Central memory CD4-positive, alpha-beta T cell (primary cell): ENCODE measurements around the gene IRGQ.
A peak's percentile ranks its signal among the peaks of the same experiment; 100 is the strongest.
"Not testable (repeated sequence)": the region's sequence is repeated elsewhere in the genome, so short reads cannot be mapped to it uniquely, and the experiment has no call there.

Experiments
- DNase-seq: peaks from one replicate; pipeline ENCODE4 v3.0.0; 2022
- total RNA-seq, 3 experiments: gene quantifications; one replicate each; lab custom pipeline; 2026; lab: John Stamatoyannopoulos, UW

The IRGQ gene, protein sequence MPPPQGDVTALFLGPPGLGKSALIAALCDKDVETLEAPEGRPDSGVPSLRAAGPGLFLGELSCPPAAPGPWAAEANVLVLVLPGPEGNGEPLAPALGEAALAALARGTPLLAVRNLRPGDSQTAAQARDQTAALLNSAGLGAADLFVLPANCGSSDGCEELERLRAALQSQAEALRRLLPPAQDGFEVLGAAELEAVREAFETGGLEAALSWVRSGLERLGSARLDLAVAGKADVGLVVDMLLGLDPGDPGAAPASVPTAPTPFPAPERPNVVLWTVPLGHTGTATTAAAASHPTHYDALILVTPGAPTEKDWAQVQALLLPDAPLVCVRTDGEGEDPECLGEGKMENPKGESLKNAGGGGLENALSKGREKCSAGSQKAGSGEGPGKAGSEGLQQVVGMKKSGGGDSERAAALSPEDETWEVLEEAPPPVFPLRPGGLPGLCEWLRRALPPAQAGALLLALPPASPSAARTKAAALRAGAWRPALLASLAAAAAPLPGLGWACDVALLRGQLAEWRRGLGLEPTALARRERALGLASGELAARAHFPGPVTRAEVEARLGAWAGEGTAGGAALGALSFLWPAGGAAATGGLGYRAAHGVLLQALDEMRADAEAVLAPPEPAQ
- 49.1 to 130 (median 111) reads per million in 3 experiments for total RNA-seq

DNA sequence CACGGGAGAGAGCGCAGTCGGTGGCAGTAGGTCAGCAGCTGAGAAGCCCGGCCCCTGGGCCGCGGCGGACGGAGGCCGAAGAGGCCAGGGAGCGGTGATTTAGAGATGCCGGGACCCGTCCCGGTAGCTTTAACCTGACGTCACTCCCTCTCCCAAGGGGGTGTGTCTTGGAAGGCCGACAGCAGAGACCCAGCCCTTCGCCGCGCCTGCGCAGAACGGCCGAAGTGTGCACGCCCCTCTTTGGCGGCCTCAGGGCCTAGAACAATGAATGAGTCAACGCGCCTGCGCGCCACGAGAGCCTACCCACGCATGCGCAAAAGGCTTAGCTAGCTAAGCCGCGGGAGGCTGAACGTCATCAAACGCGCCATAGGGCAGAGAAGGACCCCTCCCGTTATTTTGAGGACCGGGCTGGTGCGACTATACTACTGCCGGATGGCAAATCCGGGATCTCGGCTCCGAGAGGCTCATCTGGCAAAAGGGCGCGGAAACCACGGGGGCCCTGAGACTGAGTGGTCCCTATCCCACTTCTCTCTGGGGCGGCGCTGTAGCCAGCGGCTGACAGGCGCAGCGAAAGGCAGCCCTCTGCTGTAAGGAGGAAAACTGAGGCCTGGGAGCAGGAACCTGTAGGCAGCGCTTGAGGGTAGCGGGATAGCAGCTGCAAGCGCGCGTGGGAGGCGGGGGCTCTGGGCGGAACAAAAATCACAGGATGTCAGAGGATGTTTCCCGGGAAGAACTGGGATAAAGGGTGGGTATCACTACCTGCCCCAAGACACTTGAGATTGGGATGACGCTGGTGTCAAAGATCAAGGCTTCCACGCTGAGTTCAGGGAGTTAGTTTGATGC lies at the start of gene IRGQ, which contains the start of gene ZNF576:
IRGQ (minus strand) TSS at position 136 of the 843 bp plus-strand sequence. CDS start 796 bp downstream, outside the sequence.
ZNF576 (plus strand) TSS at position 597 of the 843 bp plus-strand sequence. CDS start 514 bp downstream, outside the sequence.
- DNase-seq, result peak; percentile 99

DNA sequence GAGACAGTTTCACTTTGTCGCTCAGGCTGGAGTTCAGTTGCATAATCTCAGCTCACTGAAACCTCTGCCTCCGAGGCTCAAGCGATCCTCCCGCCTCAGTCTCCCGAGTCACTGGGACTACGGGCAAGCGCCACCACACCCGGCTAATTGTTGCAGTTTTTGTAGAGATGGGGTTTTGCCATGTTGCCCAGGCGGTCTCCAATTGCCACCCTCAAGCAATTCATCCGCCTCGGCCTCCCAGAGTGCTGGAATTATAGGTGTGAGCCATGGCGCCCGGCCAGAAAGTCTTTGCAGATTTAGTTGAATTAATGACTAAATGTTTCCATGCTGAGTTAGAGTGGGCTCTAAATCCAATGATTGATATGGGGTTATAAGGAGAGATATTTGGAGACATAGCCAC lies 48.2 kb upstream of the IRGQ start:
- no peak for DNase-seq

DNA sequence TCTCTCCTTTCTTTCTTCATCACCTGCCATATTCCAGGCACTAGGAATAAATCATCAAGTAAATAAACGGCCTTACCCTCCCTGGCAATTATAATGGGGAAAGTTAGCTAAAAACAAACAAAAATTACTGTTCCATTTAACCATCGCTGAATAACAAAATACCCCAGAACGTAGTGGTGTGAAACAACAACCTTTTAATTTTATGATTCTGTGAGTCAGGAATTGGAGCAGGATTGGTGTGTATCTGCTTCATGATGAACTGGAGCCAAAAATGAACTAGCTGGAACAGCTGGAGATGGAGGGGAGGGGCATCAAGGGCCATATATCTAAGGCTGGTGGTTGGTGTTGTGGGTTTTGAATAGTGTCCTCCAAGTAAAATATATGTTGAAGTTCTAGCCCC lies 47.4 kb upstream of the IRGQ start:
- no peak for DNase-seq

DNA sequence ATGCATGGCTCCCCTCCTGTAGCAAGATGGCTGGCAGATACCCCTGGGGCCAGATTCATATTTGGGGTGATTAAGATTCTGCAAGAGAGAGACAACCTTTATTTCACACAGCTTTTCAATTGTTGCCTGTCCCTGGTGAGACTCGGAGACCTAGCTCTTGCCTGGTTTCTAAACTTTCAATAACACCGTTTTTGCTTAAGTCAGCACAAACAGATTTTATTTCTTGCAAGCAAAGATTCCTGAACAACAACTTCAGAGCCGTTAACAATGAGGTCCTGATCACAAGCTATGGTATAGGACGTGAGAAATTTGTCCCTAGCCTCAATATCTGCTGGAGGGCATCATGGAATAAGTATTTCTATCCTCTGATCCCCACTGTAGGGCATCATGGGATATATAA lies 46.6 kb upstream of the IRGQ start:
- no peak for DNase-seq

DNA sequence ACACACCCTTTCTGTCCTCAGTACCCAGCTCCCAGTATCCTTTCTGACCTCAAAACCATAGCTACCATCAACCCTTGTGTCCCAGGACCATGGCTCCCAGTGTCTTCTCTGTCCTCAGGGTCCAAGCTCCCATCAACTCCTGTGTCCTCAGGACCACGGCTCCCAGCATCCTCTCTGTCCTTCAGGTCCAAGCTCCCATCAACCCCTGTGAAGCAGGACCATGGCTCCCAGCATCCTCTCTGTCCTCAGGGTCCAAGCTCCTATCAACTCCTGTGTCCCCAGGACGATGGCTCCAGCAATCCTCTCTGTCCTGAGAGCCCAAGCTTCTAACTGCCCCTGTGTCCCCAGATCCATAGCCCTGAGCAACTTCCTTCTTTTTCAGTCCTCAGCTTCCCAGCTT lies 45.4 kb upstream of the IRGQ start:
- DNase-seq, result no peak

DNA sequence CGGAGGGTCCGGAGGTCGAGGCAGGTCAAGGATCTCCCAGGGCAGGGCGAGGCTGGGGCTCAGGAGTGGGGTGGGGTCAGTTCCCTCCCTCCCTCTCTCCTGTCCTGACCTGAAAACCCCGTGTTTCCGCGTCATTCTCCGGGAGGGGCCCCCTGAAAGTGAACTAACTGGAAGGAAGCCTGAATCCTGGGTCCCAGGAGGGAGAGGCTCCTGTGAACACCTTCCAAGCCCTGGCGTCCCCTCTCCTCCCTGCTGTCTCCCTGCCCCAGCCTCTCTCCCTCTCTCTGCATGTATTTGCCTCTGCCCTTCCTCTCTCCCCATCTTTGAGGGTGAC lies 44.5 kb upstream of the IRGQ start:
- DNase-seq, result no peak

DNA sequence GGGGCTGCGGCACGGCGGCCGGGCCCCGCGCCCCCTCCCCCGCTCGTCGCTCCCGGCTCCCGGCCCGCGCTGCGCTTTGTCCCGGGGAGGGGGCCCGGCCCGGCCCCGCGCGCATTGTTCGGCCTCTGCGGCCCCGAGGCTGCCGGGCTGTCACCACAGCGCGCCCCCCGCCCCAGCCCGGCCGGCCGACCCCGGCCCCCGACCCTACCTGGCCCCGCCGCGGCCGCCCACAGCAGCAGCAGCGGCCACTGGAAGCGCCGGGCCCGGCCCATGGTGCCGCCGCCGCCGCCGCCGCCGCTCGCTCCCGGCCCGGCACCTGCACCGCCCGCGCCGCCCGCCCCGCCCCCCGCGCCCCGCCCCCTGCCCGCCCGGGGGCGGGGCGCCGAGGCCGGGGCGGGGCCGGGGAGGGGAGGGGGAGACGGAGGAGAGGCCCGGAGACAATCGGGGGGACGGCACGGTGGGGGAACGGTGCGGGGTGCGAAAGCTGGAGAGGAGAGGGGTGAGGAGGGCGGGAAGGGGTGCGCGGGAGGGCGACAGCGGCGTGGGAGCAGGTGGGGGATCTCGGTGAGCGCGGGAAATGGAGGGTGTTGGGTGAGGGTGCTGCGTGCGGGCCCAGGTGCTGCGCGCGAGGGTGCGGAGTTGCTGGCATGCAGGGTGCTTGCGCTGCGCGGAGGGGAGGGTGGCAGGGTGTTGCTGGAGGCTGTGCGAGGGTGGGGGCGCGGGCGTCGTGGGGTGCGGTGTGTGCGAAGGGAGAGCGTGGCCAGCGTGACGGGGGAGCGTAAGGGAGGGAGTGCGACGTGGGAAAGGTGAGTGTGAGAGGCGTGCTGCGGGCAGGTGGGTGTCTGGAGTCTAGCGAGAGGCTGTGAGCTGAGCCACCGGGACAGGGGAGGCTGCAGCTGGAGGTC lies 43.8 kb upstream of the IRGQ start, which contains the start of gene CADM4:
CADM4 (minus strand) TSS at position 332 of the 905 bp plus-strand sequence; CDS start at position 272, 60 bp downstream.
- peak; percentile 43 for DNase-seq

DNA sequence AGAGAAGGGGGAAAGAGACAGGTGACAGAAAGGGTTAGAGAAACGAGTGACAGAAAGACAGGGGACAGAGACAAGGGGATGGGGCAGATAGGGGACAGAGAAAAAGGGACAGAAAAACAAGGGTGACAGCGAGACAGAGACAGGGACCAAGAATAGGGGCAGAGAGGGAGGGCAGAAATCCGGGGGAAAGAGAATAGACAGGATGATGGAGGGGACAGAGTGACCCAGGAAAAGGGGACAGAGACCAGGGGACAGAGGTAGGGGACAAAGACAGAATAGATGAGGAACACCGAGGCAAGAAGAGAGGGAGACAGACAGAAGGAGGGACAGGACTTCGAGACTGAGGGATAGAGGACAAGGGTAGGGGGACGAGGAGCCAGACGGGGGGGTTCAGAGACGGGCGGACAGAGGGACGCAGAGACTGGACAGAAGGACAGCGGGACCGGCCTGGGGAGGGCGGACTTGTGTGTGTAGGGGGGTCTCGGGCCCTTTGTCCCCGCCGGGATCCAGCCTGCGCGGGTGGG lies 43.1 kb upstream of the IRGQ start:
- DNase-seq, result no peak

DNA sequence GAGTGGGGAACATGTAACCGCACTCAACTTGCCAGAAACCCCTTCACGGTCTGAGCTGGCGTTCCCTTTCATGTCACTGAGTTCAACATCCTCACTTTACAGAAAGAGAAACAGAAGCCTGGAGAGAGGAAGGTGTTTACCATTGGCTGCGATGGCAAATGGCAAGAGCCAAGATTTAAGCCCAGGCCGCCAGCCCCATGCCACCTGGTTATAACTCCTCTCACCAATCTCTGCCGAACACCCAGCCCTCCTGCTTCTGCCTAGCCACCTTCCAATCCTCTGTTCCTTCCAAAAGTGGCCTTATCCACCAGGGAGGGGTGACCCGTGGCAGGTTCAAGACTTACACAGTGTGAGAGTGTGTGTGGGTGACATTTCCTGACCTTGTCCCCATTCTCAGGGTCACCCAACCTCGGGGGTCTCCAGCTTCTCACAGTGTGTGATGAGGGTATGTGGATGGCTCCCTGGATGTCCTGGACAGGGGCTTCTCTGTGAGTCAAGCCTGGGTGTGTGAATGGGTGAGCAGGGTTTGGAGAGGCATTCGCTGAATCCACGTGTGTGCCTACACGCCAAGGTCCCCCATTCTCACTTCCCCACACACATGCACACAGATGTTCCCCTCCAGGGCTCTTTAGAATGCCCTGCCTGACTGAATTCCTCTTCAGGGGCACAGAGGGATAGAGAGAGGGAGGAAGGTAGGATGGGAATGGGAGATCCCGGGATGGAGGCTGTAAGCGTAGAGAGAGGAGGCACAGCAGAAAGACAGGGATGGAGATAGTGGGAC lies 42.5 kb upstream of the IRGQ start:
- no peak for DNase-seq

DNA sequence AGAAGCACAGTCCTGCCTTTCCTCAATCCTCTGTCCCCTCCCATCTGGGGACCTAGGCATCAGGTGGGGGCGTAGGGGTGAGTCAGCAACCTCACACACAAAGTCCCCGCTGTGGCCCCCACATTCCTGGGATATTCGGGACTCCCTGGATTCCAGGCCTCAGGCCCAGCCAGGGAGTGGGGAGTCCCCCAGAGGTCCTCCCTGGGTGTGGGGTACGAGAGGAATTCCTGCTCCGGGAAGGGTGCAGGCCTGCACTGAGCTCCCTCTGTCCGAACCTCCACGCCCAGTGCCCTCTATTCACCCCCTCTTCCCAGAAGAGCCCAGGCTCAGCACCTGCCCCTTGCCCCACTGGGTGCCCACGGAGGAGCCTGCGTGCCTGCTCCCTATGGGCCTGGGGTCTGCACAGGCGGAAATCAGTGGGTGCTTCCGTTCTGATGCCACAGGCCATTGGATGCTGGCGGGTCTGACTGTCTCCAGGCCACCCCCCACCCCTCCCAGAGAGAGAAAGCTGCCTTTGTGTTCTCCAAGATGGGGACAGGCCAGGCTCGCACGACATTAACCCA lies 40.3 kb upstream of the IRGQ start:
- no peak for DNase-seq

DNA sequence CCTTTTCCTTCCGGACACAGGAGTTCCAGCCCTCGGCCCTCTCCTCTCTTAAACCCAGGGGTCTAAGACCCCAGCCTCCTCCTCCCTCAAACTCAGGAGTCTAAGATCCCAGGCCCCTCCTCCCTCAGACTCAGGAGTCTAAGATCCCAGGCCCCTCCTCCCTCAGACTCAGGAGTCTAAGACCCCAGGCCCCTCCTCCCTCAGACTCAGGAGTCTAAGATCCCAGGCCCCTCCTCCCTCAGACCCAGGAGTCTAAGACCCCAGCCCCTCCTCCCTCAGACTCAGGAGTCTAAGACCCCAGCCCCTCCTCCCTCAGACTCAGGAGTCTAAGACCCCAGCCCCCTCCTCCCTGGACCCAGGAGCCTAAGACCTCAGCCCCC lies 39.6 kb upstream of the IRGQ start:
- not testable (repeated sequence) for DNase-seq

DNA sequence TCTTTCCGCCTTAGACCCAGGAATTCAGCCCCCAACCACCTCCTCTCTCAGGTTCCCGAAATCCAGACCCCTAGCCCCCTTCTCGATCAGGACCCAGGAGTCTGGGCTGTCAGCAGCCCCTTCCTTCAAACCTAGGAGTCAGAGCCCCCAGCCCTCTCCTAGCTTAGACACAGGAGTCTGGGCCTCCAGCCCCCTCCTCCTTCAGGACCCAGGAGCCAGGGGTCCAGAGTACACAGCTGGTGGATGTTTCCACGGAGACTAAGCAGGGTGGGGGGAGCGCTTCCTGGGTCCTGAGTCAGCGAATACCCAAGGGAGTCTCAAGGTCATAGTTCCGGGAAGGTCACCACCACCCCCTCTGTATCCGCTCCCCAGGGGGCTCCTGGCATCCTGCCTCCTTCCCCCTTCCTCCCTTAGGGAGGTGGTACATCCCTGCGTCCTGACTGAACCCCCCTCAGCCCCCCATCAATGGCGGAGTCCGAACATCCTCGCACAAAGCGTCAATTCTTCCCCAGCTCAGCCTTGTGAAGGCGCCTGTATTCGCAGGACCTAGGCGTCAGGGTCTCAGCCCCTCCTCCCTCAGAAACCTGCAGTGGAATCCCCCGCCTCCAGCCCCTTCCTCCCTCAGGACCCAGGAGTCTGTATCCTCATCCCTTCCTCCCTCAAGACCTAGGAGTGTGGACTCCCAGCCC lies 39.1 kb upstream of the IRGQ start:
- no peak for DNase-seq

DNA sequence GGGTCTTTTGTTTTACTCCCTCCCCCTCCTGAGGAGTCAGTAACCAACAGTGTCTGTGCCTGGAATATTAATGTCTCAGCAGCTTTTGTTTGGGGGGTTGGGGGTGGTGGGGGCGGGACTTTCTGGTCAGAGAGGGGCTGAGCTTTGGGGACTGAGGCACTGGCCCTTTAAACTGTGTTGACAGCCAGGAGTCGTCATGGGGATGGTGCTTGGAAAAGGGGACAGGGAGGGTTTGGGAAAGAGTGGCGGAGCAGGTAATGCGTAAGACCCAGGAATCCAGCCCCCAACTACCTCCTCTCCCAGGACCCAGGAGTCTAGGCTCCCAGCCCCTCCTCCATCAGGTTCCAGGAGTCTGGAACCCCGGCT lies 38.6 kb upstream of the IRGQ start:
- DNase-seq, result no peak

DNA sequence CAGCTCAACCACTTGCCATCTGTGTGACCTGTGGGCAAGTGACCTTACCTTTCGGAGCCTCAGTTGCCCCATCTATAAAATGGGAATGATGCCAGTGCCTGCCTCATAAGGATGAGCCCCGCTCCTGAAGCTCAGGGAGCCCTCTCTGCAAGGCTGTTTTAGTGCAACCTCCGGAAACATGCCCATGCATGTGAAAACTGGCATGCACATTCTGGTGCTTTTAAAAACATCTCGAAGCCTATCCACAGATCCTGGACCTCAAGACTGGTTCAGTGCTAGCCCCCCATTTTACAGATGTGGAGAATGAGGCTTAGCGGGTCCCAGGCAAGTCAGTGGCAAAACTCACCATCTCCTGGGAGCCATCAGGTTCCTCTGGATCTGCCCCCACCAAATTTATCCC lies 38.1 kb upstream of the IRGQ start:
- DNase-seq, result no peak

DNA sequence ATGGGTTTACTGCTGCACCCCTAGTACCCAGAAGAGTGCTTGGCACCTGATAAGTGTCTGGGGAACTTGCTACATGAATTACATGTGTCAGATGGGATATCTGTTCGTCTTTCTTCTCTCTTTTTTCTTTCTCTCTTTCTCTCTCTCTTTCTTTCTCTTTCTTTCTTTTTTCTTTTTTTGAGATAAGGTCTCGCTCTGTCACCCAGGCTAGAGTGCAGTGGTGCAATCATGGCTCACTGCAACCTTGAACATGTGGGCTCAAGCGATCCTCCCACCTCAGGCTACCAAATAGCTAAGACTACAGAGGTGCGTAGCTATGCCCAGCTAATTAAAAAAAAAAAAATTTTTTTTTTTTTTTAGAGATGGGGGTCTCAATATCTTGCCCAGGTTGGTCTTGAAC lies 37.6 kb upstream of the IRGQ start:
- no peak for DNase-seq

DNA sequence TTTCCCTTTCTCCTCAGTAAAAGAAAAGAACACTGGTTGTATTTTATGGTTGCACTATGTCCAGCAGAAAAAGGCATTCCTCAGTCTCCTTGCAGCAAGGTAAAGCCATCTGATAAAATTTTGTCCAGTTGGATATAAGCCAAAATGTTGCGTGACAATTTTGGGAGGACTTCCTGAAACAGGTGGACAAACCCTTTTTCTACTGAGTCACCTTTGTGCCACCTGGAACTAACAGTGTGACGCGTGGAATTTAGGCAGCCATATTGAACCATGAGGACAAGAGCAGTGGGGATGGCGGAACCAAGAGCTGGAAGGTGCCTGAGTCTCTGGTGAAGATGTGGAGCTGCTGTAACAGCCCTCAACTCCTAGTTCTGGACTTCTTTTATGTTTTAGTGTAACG lies 35.6 kb upstream of the IRGQ start:
- DNase-seq, result no peak

DNA sequence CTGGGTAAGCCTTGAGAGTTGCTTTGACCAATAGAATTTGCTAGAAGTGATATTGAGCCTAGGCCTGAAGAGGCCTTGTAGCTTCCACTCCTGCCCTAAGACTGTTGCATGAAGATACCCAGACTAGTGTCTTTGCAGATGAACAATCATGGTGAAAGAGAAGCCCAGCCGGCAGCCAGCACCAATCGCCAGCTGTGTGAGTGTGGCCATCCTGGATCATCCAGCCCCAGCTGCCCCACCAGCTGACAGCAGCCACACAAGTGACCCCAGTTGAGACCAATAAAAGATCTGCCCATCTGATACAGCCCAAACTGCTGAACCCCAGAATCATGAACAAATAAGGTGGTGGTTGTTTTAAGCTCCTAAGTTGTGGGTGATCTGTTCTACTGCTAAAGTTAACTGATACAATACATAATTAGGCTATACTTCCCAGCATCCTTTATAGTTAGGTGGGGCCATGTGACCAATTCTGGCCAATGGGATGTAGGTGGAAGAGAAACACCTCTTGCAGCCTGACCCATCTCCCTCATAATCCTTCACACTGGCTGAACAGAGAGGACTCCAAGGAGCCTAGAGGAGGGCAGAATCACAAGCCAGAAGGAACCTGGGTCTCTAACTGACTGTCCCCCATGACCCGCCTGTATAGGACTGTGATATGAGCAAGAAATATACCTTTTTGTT lies 32.9 kb upstream of the IRGQ start:
- DNase-seq, result no peak

DNA sequence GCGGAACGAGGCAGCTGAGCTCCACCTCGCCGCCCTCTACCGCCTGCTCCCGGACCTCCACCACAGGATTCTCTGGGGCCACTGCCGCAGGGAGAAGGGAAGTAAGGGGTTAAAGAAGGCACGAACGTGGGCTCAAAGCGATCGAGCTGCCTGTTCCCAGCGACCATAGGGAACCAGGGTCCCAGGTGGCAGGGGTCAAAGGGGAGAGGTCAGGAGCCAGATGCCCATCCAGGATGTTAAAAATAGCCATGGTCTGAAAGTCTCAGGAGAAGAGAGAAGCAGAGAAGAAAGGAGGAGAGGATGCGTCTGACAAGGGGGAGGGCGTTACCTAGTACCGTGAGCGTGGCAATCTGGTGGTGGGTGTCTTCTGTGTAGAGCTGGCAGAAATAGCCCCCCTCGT lies 30.9 kb upstream of the IRGQ start:
- DNase-seq, result no peak

DNA sequence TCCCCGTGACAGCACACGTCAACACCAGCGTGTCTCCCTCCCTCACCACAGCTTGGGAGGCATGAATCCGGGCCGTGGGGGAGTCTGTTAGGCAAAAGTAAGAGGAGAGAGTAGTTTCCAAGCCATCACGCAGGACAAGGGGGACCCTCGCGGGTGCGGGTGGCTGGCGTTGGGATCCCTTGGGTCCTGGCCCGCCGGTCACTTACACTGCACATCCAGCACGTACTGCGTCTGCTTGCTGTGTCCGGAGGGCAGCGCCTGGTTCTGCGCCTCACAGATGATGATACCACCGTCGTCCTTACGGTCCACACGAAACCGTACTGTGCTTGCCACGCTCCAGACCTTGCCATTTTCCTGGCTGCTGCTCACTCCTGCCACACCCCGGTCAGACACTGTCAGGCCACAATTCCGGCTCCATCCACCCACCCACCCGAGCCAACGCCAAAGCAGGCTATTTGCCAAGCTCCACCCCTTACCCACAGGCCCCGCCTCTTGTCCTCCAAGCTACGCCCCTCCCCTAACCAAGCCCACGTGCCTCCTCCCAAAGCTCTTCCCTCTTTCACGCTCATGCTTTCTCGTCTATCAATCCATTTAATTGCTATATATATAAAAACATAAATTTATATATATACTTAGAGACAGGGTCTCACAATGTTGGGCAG lies 30.1 kb upstream of the IRGQ start:
- DNase-seq, result no peak
